ENCODE measurements around the gene FIBCD1. TPM values are rescaled to one million over a fixed set of nuclear protein-coding genes. Genes with fewer than 3 reads are reported as not detected.

The FIBCD1 gene
- total RNA-seq, 4 donors from 2014 or later, result 4.2 TPM; not detected in 3

DNA sequence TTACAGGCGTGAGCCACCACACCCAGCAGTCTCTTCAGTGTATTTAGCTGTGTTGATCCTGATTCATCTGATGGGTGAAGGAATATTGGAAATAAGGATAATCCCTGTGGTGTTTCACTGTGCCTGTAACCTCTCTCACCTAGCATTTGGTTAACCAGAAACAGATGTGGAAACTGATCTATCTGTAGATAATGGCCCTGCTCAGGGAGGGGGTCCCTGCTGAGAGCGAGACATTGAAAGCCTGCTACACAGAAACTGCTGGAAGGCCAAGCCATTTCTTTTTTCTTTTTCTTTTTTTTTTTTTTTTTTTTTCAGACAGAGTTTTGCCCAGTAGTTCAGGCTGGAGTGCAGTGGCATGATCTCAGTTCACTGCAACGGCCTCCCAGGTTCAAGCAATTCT lies 70.8 kb downstream of the FIBCD1 start:
- TF ChIP-seq, protein P1, sequence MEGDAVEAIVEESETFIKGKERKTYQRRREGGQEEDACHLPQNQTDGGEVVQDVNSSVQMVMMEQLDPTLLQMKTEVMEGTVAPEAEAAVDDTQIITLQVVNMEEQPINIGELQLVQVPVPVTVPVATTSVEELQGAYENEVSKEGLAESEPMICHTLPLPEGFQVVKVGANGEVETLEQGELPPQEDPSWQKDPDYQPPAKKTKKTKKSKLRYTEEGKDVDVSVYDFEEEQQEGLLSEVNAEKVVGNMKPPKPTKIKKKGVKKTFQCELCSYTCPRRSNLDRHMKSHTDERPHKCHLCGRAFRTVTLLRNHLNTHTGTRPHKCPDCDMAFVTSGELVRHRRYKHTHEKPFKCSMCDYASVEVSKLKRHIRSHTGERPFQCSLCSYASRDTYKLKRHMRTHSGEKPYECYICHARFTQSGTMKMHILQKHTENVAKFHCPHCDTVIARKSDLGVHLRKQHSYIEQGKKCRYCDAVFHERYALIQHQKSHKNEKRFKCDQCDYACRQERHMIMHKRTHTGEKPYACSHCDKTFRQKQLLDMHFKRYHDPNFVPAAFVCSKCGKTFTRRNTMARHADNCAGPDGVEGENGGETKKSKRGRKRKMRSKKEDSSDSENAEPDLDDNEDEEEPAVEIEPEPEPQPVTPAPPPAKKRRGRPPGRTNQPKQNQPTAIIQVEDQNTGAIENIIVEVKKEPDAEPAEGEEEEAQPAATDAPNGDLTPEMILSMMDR (IDR thresholded peaks at IDR 0.05; ENCODE audit: low read depth), result no peak

DNA sequence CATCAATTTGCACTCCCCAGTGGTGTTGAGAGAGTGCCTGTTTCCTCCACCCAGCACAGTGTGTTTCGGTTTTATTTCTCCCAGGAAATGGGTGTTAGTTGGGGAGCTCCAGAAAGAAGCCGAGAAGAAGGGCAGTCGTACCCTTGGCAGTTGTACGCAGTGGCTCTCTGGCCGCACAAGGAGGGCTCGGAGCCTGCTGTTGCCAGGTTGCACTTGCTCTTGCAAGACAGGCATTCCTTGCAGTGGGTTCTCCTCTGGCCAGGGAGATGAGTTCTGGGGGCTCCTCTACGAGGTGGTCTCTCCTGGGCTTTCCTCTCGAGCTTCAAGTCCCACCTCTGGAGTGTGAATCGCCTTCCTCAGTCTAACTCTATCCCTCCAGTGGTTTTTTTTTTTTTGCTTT lies 71.5 kb downstream of the FIBCD1 start:
- TF ChIP-seq, protein P1 (IDR thresholded peaks at IDR 0.05; ENCODE audit: low read depth), result no peak

DNA sequence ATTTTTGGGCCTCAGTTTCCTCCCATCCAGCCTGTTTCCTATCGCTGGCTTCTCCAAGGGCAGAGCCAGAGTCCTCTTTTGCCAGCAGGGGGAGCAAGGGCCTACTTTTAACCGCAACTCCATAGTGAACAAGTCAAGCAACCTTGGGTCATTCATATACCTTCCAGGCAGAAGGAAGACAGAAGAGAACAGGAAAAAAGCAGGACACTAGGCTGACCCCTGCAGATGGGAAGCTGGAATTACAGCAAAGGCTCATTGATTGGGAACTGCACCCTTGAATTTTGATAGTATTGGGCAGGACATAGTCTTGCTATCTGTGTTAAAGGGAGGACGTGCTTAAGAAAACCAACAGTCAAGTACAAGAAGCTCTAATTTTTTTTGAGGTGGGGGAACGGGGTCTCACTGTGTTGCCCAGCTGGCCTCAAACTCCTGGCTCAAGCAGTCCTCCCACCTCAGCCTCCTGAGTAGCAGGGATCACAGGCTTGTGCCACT lies 72.5 kb downstream of the FIBCD1 start:
- TF ChIP-seq, protein P1 (IDR thresholded peaks at IDR 0.05; ENCODE audit: low read depth), result no peak

DNA sequence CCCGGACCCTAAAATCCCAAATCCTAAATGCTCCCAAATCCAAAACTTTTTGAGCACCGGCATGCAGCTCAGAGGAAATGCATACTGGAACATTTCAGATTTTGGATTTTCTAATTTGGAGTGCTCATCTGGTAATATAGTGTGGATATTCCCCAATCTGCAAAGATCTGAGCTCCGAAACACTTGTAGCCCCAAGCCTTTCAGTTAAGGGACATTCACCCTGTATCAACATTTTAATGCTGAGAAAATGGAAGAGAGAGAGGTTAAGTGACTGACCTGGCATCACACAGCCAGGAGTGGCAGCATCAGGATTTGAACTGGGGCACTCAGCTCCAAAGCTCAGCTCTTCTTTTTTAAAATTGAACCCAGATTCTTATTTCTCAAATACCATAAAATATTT lies 73.1 kb downstream of the FIBCD1 start:
- TF ChIP-seq, protein P1 (IDR thresholded peaks at IDR 0.05; ENCODE audit: low read depth), result no peak

DNA sequence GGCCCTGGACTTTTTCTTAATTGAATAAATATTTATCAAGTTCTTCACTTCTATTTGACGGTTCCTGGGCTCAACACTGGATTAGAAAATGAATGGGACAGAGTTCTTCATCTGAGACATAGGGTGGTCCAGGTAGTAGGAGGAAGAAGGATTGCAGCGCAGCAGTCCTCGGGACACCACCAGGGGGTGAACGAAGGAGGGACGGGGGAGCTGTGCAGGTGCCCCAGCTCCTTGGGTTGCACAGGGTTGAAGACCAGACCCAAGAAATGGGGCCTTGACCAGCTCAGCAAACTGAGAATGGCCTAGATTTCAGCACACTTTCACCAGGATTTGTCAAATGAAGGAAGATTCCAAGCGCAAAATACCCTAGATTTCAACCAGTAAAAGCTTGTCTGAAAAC lies 74.5 kb downstream of the FIBCD1 start:
- TF ChIP-seq, protein P1 (IDR thresholded peaks at IDR 0.05; ENCODE audit: low read depth), result no peak

DNA sequence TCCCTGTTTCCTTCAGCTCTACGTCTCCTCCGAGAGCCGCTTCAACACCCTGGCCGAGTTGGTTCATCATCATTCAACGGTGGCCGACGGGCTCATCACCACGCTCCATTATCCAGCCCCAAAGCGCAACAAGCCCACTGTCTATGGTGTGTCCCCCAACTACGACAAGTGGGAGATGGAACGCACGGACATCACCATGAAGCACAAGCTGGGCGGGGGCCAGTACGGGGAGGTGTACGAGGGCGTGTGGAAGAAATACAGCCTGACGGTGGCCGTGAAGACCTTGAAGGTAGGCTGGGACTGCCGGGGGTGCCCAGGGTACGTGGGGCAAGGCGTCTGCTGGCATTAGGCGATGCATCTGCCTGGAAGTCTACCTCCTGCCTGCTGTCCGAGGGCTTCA lies 76.3 kb downstream of the FIBCD1 start:
- TF ChIP-seq, protein P1 (IDR thresholded peaks at IDR 0.05; ENCODE audit: low read depth), result no peak

DNA sequence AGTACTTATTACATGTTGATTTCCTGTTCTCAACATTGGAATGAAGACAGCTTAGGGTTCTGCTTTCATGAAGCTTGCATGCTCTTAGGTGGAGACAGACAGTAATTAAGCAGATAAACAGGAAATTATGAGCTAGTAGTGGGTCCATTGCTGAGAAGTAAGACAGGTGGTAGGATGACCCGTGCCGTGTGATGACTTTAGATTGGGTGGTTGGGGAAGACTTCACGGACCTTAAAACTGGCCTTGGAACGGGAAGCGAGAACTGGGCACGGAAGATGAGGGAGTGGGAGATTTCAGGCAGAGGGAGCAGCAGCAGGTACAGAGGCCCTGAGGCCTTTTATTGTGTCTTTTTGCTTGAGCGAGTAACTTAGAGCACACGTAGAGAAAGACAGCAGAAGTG lies 76.8 kb downstream of the FIBCD1 start:
- TF ChIP-seq, protein P1 (IDR thresholded peaks at IDR 0.05; ENCODE audit: low read depth), result no peak
